NCI-H2196 (cell line): ENCODE measurements around the gene REV3L.

ENCODE experiments used
- DNase-seq: peaks from one replicate; lab custom pipeline; 2025; ENCODE audit not compliant: unreplicated experiment; lab: John Stamatoyannopoulos, UW

Gene REV3L

DNA sequence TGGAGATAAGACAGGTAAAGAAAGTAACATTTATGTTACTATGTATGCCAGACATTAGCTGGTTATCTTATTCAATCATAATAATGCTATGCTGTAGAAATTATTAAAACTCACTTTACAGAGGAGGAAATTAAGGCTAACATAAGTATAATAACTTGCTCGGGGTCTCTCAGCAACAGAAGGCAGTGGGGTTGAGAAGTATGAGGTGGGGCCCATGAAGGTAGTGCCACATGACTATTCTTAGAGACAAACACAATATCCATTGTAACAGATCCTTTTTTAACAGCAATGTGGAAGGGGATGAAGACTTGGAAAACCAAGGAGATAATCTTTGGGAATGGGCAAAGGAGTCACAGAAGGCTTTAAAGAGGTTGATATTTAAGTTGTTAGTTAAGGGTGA is 11.5 kb downstream of the REV3L start:
- no peak for DNase-seq

DNA sequence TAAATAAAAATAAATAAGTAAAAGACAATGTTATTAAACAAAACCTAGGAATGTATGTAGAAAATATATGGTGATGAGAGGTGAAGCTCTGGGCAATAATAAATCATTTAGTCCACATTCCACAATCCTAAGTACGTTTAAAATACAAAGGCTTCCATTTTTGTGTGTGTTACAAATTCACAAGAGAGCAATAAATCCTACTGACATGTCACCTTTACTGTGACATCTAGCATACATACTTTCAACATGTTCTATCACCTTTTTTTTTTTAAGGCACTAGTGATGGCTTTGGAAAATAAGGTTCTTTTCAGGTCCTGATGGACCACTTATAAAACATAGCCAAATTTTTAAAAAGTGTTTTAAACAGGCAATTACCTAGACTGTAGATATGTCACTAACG is 12.0 kb downstream of the REV3L start:
- no peak for DNase-seq

DNA sequence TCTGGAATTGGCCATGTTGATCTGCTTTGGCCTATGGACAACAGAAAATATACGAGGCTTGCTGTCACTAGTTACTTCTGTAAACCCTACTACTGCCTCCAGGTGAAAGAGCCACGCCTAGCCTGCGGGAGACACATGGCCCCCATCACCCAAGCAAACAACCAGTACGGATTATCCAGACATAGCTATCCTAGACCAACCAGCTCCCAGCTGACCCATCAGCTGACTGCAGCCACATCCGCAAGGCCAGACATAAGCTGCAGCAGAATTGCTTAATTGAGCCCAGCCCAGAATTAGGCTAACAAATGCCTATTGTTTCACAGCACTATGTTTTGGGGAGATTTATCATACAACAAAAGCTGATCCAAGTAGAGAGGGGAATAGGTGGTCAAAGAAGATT is 13.5 kb downstream of the REV3L start:
- no peak for DNase-seq

DNA sequence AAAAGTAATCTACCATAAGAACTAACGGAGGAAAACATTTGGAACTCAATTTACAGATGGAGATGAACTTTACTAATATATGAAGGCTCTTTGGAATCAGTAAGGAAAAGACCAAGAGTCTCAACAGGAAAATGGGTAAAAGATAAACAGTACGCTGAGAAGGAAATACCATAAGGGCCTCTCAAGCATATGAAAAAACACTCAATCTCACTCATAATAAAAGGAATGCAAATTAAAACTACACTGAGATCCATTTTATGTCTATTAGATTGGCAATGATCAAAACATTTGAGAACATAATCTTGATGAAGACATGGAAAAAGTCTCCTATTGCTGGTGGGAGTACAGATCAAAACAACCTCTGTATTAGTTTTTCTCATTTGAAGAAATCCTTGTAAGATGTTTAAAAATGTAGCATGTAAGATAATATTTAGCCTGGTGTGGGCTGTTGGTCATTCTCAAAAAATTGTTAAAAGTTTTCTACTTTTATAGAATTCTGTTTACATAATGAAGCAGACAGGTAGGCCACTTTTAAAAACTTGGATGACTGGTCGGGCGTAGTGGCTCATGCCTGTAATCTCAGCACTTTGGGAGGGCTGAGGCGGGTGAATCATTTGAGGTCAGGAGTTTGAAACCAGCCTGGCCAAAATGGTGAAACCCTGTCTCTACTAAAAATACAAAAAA is 14.5 kb downstream of the REV3L start:
- no peak for DNase-seq

DNA sequence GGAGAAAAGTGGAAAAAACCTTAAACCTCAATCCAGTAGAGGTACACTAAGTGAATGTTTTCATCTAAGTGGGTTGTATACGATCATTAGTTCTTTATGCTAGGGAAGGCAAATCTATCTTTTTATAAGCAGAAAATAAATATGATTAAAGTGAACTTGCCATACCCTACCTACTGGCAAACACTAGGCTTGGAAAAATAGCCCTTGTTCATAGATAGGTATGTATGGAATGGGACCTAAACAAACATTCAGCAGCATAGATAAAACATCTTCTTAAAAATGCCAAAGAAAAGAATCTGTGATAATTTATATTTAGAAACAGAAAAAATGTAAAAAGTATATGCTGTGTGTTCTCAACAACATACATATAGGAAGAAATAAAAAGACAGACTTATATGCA is 18.8 kb downstream of the REV3L start:
- no peak for DNase-seq

DNA sequence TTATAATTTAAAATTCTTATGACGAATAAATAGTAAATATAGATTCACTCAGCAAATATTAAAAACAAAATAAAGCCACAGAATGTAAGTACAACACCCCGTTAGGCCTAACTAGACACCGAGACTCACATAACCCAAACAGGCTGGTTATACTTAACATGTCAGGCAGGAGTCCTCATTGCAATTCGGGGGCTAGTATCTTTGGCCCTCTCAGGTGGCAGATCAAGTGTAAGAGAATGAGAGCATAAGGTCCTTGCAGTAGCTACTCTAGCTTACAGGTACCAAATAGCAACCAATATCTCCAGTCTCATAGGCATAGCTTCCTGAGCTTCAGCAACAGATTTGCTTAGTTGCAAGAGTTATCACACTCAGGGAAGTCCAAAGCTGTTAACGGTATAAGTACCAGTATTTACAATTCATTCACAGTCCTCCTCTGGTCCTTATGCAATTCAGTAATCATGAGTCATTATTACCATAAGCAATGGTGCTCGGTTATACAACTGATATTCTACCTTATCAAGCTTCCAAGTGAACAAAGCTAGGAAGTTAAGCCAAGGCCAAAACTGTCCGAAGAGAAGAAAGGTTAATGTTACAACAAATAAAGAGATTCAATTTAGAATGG is 20.1 kb downstream of the REV3L start:
- peak; percentile 31 for DNase-seq

DNA sequence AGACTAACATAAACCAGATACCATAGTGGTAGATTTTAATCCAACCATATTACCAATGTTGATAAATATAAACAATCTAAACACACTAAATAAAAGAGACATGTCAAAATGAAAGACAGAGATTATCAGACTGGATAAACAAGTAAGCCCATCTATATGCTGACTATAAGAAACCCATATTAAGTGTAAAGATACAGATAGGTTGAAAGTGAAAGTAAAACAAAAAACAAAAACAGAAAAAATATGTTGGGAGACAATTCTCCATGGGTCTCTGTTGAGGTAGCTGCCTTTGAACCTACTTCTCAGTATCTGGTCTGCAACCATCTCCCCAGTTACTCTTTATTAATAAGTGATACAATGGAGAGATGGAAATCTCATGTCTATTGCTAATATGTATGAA is 21.2 kb downstream of the REV3L start:
- DNase-seq: no peak

DNA sequence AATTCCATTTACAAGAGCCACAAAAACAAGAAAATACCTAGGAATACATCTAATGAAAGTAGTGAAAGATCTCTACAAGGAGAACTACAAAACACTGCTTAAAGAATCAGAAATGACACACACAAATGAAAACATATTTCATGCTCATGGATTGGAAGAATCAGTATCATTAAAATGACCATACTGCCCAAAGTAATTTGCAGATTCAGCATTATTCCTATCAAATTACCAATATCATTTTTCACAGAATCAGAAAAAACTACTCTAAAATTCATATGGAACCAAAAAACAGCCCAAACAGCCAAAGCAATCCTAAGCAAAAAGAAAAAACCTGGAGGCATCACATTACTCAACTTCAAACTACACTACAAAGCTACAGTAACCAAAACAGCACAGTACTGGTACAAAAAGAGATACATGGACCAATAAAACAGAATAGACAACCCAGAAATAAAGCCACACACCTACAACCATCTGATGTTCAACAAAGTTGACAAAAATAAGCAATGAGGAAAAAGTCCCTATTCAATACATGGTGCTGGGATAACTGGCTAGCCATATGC is 24.3 kb downstream of the REV3L start:
- no peak for DNase-seq

DNA sequence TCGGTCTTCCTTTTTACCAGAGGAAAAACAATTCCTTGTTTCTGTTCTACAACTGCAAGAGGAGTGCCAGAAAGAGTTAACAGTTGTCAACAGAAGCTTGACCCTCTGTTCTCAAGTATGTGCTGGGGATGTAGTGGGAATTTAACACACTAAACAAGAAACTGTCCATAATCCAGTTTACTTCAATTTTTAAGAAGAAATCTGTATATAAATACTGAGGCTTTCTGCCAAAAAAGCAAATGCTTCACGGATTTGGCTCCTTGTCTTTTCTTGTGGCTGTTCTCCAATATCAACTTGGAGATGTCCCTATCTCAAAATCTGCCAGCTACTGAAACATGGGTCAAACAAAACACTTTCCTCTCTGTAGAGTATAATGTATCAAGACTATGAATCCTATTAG is 26.8 kb downstream of the REV3L start:
- DNase-seq: peak; percentile 13

DNA sequence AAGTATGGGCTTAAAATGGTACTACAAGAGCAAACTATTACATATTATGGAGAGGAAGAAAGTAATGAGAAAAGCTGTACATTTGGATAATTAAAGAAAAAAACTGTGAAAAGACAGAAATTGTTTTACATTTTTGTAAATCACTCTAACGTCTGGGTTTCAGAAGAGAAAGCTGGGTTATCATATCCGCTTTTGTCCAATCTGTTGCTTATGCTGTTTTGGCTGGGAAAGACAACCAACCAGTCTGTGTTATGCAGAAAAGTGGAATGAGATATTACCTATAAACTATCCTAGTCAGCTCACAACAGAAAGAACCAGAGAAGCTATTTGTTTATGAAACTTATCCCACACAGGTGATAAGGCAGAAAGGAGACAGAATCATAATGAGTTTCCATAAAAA is 32.4 kb downstream of the REV3L start:
- no peak for DNase-seq

DNA sequence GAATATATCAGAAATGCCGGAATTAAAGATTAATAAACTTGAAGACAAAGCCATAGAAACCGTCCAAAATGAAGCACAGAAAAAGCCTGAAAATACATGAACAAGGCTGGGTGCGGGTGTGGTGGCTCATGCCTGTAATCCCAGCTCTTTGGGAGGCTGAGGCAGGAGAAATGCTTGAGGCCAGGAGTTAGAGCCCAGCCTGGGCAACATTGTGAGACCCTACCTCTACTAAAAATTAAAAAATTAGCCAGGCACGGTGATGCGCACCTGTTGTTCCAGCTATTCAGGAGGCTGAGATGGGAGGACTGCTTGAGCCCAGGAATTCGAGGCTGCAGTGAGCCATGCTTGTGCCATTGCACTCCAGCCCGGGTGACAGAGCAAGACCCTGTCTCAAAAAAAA is 32.9 kb downstream of the REV3L start:
- no peak for DNase-seq

DNA sequence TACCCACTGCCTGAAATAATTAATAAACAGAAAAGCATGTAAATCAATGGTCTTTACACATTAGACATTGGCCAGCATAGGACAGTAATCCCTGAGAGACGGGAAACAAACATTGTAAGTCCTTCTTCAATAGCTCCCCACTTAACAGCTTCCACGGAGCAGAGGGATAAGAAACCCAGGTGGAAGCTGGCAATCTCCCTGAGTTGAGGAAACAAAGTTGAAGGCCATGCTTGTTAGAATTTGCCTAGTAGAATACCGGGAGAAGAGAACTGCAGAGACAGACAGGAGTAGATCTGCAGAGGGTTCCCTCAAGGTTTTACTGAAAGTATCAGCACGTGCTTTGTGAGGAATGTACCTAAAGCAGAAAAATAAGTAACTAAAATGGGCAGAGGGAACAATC is 33.9 kb downstream of the REV3L start:
- no peak for DNase-seq

DNA sequence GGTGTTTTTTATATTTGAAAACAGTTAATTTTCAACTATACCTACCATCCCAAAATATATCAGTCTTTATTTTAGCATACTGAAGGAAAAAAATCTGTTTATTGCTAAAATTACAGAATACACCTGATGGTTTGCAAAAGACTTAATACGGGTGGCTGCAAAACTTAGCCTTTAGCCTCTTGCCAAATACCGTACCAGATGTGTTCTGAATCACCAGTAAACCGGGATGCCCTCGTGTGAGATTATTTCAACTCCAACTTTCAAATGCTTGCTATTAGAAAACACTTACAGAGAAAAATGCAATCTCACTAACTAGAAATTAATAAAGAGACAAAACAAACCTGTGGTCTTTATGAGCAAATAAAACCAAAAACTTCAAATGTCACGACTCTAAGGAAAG is 36.0 kb downstream of the REV3L start:
- DNase-seq: no peak

DNA sequence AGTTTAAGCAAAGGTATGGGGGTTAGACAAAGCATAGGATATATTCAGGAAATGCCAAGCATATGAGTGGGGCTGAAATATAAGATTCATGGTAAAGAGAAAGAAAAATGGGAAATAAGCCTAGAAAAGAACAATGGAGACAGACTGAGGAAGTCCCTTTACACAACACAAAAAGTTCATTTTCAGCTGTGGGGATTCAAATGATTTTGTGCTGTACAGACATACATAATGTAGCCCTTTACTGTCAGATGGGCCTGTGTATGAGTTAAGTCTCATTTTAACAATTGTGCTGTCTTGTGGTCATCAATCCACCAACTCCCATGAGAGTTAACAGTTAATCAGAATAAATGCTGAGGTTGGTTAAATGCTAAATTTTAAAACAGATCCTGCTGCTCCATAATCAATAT is 37.2 kb downstream of the REV3L start:
- DNase-seq: no peak

DNA sequence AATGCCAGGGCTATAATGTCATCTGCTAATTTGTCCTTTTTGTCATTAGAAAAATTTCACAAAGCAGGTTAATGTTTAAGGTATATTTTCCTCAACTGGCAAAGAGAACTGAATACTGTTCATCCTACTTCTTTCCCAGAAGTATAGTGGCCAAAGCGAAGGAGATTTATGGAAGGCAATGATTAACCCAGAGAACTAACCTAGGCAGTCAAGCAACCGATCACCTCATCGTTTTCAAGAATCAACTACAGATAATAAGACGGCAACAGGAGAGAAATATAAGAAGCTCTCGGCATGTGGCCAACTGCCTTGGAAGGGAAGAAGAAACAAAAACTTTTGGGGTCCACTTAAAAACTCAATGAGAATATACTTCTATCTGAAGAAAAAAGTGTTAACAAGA is 38.2 kb downstream of the REV3L start:
- DNase-seq: no peak

DNA sequence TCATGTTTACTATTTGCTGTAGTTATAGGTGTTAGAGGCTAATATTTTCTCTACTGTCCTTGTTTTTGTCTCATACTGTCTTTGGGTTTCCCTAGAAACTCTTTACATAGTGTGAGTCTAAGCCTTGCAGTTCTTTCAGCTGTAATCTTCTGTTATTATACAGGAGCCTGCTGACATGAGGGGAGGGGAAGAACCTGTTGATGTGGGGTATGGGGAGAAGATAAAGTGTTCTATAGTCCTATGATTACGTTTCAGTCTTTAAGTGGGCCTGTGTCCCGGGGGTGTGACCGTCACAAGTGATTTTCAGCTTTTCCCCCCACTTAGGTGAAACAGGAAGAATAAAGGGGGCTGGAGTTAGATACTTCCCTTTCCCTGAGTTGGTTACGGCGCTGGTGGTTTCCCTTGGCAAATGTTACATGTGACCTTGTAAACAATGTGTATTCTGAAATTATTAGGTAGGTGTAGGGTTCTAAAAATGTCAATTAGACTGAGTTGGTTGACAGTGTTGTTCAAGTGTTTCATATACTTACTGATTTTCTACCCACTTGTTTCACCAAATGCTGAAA is 41.3 kb downstream of the REV3L start:
- no peak for DNase-seq

DNA sequence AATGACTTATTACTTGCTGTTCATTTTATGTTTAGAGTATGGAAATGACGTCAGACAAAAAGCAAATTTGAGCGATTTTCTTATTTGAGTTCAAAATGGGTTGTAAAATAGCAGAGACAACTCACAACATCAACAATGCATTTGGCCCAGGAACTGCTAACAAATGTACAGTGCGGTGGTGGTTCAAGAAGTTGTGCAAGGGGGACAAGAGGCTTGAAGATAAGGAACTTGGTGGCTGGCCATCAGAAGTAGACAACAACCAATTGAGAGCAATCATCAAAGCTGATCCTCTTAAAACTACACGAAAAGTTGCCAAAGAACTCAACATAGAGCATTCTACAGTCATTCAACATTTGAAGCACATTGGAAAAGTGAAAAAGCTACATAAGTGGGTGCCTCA is 43.8 kb downstream of the REV3L start:
- DNase-seq: no peak

DNA sequence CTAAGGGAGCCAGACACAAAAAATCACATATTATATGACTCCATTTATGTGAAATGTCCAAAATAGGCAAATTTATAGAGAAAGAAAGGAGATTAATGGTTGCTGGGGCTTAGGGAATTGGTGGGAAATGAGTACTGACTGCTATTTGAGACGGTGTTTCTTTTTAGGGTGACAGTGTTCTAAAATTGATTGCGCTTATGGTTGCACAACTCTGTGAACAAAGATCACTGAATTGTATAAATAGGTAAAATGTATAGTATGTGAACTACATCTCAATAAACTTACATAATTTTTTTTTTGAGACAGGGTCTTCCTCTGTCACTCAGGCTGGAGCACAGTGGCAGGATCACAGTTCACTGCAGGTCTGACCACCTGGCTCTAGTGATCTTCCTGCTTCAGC is 45.4 kb downstream of the REV3L start:
- DNase-seq: no peak

DNA sequence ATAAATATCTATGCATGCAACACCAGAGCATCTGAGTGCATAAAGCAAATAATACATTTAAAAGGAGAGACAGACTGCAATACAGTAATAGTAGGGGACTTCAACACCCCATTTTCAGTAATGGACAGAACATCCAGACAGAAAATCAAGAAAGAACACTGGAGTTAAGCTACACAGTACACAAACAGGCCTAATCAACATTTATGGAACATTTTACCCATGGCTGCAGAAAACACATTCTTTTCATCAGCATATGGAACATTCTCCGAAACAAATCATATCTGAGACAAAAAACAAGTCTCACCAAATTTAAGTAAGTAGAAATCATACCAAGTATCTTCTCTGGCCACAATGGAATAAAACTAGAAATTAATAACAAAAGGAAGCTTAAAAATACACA is 50.5 kb downstream of the REV3L start:
- no peak for DNase-seq

DNA sequence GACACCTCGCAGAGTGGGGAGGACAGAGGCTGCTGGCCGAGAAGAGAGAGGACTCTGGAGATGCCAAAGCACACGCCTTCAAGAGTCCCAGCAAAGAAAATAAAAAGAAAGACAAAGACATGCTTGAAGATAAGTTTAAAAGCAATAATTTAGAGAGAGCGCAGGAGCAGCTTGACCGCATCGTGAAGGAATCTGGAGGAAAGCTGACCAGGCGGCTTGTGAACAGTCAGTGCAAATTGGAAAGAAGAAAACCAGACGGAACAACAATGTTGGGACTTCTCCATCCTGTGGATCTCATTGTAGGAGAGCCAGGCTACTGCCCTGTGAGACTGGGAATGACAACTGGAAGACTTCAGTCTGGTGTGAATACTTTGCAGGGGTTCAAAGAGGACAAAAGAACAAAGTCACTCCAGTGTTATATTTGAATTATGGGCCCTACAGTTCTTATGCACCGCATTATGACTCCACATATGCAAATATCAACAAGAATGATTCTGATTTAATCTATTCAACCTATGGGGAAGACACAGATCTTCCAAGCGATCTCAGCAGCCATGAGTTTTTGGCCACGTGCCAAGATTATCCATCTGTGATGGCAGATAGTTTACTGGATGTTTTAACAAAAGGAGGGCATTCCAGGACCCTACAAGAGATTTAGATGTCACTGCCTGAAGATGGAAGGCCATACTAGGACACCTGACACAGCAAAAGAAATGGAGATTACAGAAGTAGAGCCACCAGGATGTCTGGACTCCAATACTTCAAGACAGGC is 52.2 kb downstream of the REV3L start:
- DNase-seq: no peak

DNA sequence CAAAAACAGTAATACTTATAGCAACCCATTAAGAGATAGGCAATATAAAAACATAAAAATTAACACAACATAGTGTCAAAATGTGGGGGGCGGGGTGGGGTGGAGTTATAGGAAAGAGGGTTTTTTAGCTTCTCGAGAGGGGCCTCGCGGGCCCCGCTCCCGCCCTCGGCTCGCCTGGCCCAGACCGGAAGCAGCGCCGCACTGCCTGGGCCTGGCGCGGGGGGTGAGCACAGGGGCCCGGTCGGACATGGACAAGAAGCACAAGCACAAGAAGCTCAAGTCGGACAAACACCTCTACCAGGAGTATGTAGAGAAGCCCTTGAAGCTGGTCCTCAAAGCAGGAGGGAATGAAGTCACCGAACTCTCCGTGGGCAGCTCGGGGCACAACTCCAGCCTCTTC is 53.4 kb downstream of the REV3L start:
- no peak for DNase-seq

DNA sequence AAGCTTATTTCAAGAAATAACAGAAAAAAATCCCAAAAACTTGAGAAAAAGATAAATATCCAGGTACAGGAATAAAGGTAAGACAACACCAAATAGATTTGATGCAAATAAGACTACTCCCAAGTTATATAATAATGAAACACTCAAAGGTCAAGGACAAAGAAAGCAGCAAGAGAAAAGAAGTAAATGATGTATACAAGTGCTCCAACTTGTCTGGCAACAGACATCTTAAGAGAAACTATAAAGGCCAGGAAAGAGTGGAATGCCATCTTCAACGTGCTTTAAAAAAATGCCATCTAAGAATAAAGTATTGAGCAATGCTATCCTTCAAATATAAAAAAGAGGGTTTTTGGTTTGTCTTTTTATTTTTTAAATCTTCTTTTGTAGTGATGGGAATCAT is 54.2 kb downstream of the REV3L start:
- no peak for DNase-seq
